OCI-LY3 (cell line): ENCODE data around the gene ESPL1.

Source experiments
- EZH2phosphoT487 ChIP-seq: fragments of 200-600 bp; shearing (Covaris generic); IDR thresholded peaks from 2 replicates; pipeline ENCODE4 v1.6.1; 2018; ENCODE audit warnings: antibody characterized with exemption, mixed run types, low read depth
- TF ChIP-seq, protein P1 (sequence below): fragments of 200-600, 300-600 bp; sonication (generic); IDR thresholded peaks from 2 replicates; pipeline ENCODE4 v1.5.1; 2014; ENCODE audit warnings: antibody characterized with exemption, low read length, low read depth

DNA sequence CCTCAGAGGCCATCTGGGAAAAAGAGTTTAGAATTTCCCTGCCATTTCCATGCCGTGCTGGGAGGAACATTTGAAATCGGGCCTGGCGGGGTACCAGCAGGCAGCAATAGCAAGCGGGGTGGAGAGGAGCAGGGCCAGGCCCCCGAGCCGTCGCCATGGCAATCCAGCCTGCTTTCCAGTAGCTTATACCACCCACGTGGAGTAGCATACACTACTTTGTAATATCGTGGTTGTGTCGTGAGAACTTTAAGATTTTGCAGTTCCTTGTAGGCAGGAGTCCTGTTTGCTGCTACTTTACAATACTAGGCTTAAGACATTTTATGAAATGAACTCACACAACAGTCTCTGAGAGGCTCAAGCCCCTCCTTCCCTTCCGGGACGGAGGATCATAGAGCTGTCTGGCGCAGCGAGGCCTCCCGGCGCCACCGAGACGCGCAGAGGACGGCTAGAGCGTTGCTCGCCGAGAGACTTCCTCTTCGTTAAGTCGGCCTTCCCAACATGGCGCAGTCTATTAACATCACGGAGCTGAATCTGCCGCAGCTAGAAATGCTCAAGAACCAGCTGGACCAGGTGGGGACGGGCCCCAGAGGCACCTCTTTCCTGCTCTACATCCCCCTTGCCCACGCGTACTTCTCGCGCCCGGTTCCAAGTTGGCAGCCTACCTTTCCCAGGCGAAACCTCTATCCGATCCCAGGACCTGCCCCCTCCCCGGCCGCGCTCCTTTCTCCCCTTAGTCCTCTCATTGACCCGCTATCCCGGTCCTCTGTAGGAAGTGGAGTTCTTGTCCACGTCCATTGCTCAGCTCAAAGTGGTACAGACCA, 27.2 kb downstream of the ESPL1 start, which contains the start of gene PFDN5:
- TF ChIP-seq, protein P1, sequence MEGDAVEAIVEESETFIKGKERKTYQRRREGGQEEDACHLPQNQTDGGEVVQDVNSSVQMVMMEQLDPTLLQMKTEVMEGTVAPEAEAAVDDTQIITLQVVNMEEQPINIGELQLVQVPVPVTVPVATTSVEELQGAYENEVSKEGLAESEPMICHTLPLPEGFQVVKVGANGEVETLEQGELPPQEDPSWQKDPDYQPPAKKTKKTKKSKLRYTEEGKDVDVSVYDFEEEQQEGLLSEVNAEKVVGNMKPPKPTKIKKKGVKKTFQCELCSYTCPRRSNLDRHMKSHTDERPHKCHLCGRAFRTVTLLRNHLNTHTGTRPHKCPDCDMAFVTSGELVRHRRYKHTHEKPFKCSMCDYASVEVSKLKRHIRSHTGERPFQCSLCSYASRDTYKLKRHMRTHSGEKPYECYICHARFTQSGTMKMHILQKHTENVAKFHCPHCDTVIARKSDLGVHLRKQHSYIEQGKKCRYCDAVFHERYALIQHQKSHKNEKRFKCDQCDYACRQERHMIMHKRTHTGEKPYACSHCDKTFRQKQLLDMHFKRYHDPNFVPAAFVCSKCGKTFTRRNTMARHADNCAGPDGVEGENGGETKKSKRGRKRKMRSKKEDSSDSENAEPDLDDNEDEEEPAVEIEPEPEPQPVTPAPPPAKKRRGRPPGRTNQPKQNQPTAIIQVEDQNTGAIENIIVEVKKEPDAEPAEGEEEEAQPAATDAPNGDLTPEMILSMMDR = no peak
- no peak for TF ChIP-seq EZH2phosphoT487
